Left lobe of liver (tissue), 2 donors: ENCODE results near the gene RERGL. TPM values are rescaled to one million over a fixed set of nuclear protein-coding genes. Genes with fewer than 3 reads are reported as not detected.
A peak's percentile ranks its signal among the peaks of the same experiment; 100 is the strongest.
"Not testable (repeated sequence)": the region's sequence is repeated elsewhere in the genome, so short reads cannot be mapped to it uniquely, and the experiment has no call there.

Experiments
- ATAC-seq: fragments of 200-7000 bp; cut with Tn5 transposase; one replicate; pipeline ENCODE4 v1.9.1; 2020; ENCODE audit warnings: mild to moderate bottlenecking, moderate library complexity
- DNase-seq: peaks from one replicate; pipeline ENCODE4 v3.0.0-alpha.2; 2020; ENCODE audit warnings: low spot score
- total RNA-seq: library from RNA; stranded (reverse); gene quantifications from one replicate; pipeline ENCODE4 v1.2.1, GENCODE V29; 2021
- donor health status: DM: no; HTN: no; CAD: no; lungs with moderate emphysema.
- donor health status: DM: no; HTN: yes; CAD: no.

Gene RERGL, protein sequence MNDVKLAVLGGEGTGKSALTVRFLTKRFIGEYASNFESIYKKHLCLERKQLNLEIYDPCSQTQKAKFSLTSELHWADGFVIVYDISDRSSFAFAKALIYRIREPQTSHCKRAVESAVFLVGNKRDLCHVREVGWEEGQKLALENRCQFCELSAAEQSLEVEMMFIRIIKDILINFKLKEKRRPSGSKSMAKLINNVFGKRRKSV
- total RNA-seq = 0.25 TPM

- DNase-seq (no peak), ATAC-seq (no peak)
These were observed at the start of gene RERGL for GRCh38 chr12:18090093-18090492. Gene RERGL (minus strand): TSS chr12:18090193. CDS start chr12:18090140, 53 bp downstream.

GRCh38 chr12:18139254-18139653, 49.3 kb upstream of the RERGL start:
- ATAC-seq = no peak

DNA sequence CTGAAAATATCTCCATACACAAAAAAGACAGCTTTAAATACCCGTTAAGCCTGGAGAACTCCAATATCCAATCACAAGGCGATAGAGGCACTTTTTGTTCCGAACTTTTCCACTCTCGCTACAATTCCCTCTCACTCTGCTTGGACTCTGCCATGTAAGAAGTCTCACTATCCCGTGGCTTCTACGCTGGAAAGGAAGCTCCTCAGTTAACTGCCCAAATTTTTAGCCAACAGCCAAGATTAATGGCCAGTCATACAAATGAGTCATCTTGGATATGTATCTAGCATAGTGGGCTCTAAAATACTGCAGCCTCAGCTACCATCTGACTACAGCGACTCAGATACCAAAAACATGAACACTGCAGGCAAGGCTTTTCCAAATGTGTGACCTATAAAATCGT, 45.5 kb upstream of the RERGL start:
- DNase-seq = no peak
- no peak for ATAC-seq

More at GRCh38 chr12:18139254-18139653, 49.3 kb upstream of the RERGL start:
- no peak for DNase-seq

GRCh38 chr12:18135086-18135485, 45.1 kb upstream of the RERGL start:
- no peak for ATAC-seq

GRCh38 chr12:18130851-18131250, 40.9 kb upstream of the RERGL start:
- DNase-seq (no peak), ATAC-seq (no peak)

More at GRCh38 chr12:18135086-18135485, 45.1 kb upstream of the RERGL start:
- no peak for DNase-seq

- no peak for ATAC-seq
- DNase-seq = no peak
These were observed 33.7 kb upstream of the RERGL start for GRCh38 chr12:18123707-18124106.

DNA sequence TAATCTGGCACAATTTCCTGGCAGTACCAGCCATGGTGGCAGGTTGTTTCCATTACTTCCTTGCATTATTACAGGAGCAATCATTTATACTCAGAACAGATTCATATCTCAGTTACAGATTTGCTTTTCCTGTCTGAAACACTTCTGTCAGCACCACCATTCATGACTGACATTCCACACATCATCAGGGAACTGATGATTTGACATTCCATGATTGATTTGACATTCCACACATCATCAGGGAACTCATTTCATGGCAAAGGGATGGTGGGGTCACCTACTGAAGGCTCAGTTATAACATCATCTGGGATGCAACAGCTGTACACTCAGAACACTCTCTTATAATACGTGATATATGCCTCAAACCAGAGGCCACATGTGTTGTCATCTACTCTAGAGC, 30.9 kb upstream of the RERGL start:
- DNase-seq (no peak), ATAC-seq (no peak)

DNA sequence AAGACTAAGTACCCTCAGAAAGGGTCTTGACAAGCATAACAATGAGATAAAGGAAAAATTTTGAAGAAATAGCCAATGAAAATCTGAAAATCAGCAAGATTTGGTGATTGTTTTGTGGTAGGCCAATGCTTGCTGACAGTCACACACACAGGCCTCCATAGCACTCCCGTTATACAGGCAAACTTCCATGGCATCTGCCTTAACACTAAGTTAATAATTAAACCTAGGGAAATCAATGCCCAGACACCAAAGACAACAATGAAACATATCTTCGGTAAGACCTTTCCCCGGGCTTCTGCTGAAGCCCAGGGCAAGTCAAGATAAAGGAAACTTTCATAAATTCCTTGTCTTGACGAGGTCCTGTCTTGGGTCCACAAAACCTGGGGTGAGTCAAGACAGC, 18.6 kb upstream of the RERGL start:
- no peak for DNase-seq
- peak; percentile 97 for ATAC-seq

DNA sequence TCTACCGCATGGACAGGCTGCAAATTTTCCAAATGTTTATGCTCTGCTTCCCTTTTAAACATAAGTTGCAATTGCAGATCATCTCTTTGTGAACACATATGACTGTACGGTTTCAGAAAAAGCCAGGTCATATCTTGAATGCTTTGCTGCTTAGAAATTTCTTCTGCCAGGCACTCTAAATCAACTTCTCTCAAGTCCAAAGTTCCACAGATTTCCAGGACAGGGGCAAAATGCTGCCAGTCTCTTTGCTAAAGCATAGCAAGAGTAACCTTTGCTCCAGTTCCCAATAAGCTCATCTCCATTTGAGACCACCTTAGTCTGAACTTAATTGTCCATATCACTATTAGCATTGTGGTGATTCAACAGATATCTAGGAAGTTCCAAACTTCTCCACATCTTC, 13.6 kb upstream of the RERGL start:
- ATAC-seq (peak; percentile 56), DNase-seq (no peak)

GRCh38 chr12:18101043-18101442, 11.1 kb upstream of the RERGL start:
- DNase-seq (no peak), ATAC-seq (no peak)

DNA sequence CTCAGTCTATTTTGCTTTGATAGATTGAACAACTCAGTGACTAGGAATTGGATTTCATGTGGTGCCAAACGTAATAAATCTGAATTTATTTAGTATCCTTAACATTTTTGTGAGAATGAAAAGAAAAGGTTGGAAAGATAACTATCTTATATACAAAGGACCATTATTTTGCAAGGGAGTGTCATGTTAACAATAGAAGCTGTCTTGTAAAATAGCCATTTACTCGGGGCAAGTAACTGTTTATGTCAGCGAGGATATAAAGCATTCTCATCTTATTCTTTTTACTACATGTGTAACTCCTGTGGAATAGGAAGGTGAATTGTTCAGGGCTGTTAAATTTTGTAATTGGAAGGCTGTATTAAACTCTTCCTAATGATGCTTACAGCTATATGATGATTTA, 5.9 kb downstream of the RERGL start:
- DNase-seq (no peak), ATAC-seq (no peak)

GRCh38 chr12:18079541-18080246, 10.3 kb downstream of the RERGL start:
- no peak for ATAC-seq
- no peak for DNase-seq

GRCh38 chr12:18074001-18074400, 16.0 kb downstream of the RERGL start:
- DNase-seq (no peak), ATAC-seq (no peak)

GRCh38 chr12:18072723-18073122, 17.3 kb downstream of the RERGL start:
- no peak for ATAC-seq

GRCh38 chr12:18071336-18071735, 18.7 kb downstream of the RERGL start:
- DNase-seq = no peak
- no peak for ATAC-seq

More at GRCh38 chr12:18072723-18073122, 17.3 kb downstream of the RERGL start:
- no peak for DNase-seq

- no peak for DNase-seq
- no peak for ATAC-seq
These were observed 21.6 kb downstream of the RERGL start for GRCh38 chr12:18068355-18068754.

GRCh38 chr12:18066666-18067065, 23.3 kb downstream of the RERGL start:
- DNase-seq = no peak
- ATAC-seq = no peak

GRCh38 chr12:18062867-18063266, 27.1 kb downstream of the RERGL start:
- ATAC-seq = not testable (repeated sequence)

GRCh38 chr12:18057051-18057450, 32.9 kb downstream of the RERGL start:
- DNase-seq (no peak), ATAC-seq (no peak)

More at GRCh38 chr12:18062867-18063266, 27.1 kb downstream of the RERGL start:
- DNase-seq = not testable (repeated sequence)

DNA sequence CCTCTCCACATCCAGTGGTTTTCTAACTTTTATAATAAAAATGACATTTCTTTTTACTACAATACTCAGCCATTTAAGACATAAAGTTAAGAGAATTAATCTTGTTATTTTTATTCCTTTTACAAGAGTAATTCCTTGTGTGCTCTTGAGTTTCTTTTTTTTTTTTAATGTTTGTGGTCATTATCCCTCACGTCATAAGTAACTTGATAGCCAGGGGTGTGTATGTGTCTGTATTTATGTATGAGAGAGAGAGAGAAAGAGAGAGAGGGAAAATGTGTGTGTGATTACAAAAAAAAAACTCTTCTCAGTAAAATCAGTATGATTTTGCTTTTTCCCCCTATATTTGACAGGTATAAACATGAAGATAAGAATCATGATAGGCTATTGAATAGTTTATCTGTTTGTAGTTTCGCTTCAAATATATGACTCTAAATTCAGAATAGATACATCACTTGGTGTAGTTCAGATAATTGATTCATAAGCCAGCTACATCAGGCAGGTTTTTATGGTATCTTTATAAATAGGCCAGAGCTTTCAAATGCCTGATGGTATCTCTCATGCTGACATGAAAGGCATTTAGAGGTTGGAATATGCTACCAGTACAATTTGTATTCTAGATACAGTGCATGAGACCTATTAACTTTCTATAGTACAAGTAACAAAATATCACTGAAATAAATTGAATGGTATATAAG, 34.9 kb downstream of the RERGL start:
- no peak for ATAC-seq

GRCh38 chr12:18045446-18045992, 44.5 kb downstream of the RERGL start:
- no peak for DNase-seq
- ATAC-seq = no peak

More for the DNA sequence above, 34.9 kb downstream of the RERGL start:
- DNase-seq = no peak
